Jurkat, Clone E6-1 (cell line): ENCODE measurements around the gene NDUFB3.
A peak's percentile ranks its signal among the peaks of the same experiment; 100 is the strongest.

Source experiments
- DNase-seq: peaks from one replicate; pipeline ENCODE4 v3.0.0-alpha.2; 2011; ENCODE audit warnings: low read depth, low spot score
- H3K4me3 ChIP-seq: 2 replicates; pipeline ENCODE4 v1.5.1; 2011; ENCODE audit warnings: mild to moderate bottlenecking, low read length, control low read depth, moderate library complexity

Gene NDUFB3

GRCh38 chr2:201126308-201127151 is 54.7 kb downstream of the NDUFB3 start:
- no peak for DNase-seq
- peak overlapping the region; percentile 4; the same call in 1 of the 2 replicates for H3K4me3 ChIP-seq

DNA sequence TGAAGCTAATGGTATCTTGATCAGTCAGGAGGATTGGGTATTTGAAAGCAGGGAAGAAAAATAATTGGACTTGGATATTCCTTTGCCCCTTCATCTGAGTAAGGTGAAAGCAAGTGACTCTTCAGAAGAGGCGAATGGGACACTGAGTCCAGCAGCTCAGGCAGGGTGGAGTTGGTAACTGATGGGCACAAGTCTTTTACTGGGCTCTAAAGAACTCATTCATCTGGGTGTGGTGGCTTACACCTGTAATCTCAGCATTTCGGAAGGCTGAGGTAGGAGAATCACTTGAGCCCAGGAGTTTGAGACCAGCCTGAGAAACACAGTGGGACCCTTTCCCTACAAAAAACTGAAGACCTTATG is 55.3 kb downstream of the NDUFB3 start:
- no peak for DNase-seq
- no peak overlapping the region for H3K4me3 ChIP-seq

DNA sequence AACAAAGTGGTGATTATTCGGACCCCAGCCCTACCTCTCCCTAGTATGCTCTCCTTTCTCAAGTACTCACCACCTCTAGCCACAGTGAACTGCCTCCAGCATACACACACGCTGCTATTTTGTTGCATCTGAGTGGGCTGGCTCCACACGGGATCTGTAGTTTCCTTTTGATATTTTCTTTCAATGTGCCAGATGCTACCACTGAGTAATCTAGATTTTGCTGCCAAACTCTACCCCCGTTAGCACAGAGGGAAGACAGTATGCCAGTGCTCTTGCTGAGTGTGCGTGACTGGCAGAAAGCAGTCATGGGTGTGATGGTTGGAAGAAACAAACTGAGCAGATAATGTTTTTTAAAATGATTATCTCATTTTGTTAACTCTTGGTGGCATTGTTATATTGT is 55.8 kb downstream of the NDUFB3 start:
- H3K4me3 ChIP-seq, result no peak overlapping the region

DNA sequence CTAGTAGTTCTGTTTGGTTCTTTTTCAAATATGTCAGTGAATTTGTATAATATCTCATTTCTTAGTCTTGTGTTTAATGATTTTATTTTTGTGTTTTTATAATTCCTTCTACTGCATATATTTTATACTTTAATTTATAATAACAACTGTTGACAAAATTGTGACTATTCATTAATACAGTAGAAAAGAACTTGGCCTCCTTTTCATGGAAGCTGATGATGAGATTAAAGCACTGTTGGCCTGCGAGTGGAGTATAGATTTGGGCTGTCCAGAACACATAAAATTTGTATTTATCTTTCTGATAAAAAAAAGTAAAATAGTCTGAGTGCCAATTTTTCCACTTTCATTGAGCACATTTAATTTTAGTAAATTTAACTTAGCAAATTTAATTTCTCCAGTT is 56.2 kb downstream of the NDUFB3 start:
- no peak overlapping the region for H3K4me3 ChIP-seq
- DNase-seq, result no peak

More for the DNA sequence above, 55.8 kb downstream of the NDUFB3 start:
- DNase-seq, result peak; percentile 57

- peak overlapping the region; percentile 9; the same call in 1 of the 2 replicates for H3K4me3 ChIP-seq
- no peak for DNase-seq
Observed at GRCh38 chr2:201128933-201129505, 57.2 kb downstream of the NDUFB3 start.

DNA sequence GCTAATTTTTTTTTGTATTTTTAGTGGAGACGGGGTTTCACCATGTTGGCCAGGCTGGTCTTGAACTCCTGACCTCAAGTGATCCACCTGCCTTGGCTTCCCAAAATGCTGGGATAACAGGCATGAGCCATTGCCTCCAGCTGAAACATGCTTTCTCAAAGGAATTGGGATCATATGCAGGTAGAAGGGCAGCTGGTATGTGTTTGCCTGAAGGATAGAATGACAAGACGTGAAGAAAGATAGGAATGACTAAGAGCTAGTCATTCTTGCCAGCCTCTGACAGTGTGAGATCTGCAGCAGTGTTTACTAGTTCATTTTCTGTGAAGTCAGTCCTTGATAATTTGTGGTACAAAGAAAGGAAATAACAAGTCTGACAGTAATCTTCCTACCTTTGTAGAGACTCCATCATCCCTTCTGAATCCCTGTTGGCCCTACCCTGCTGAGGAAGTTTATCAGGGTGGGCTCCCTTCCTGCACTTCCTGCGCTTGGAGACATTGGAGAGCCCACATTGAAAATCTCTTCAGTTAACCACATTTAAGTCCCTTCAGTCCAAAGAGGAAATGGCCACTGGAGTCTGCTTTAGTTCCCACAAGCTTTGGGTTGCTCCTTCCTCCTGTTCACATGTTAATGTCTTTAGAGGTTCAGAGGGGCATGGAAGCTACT is 58.9 kb downstream of the NDUFB3 start:
- no peak overlapping the region for H3K4me3 ChIP-seq
- DNase-seq, result no peak

DNA sequence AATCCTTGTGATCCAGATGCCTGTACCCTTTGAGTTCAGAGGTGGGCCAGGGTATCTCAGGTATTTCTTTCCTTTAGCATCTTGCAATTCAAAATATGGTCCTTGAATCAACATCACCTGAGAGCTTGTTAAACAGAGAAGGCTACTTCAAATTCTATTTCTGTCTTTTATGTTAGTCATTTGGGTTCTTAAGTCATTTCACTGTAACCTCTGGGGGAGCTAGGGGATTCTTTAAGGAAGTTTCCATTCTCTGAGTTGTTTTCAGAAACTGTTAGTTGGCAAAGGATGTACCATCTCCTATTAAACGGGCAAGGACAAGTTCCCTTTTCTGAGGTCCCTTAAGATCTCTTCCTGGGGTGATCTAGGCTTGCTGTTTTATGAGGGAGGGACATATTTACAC is 60.7 kb downstream of the NDUFB3 start:
- DNase-seq, result no peak
- no peak overlapping the region for H3K4me3 ChIP-seq
